ENCODE results near the gene RNF150.
"Not testable (repeated sequence)": the region's sequence is repeated elsewhere in the genome, so short reads cannot be mapped to it uniquely, and the experiment has no call there.

RNF150 gene

DNA sequence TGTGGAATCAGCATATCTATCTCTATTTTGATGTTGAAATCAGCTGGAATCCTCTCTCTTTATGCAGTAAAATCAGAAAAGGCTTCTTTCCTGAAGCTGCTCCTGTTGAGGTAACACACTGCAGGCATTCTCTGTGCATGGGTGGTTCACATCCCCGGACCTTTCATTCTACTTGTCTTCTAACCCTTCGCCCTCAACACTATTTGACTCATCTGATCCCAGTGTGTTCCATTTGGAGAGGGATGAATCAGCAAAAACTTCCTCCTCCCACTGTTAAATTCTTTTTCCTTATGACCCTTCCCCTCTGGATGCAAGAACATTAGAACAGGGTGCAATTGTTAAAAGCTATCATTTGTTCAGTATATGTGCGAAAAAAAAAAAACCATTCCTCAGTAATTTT is 67.4 kb downstream of the RNF150 start:
- no peak overlapping the region for H3K4me3 ChIP-seq (ENCODE audit: control insufficient read depth, low read depth, low read length)
- DNase-seq (ENCODE audit: low read depth), result peak; percentile 61
- TF ChIP-seq, protein P1, sequence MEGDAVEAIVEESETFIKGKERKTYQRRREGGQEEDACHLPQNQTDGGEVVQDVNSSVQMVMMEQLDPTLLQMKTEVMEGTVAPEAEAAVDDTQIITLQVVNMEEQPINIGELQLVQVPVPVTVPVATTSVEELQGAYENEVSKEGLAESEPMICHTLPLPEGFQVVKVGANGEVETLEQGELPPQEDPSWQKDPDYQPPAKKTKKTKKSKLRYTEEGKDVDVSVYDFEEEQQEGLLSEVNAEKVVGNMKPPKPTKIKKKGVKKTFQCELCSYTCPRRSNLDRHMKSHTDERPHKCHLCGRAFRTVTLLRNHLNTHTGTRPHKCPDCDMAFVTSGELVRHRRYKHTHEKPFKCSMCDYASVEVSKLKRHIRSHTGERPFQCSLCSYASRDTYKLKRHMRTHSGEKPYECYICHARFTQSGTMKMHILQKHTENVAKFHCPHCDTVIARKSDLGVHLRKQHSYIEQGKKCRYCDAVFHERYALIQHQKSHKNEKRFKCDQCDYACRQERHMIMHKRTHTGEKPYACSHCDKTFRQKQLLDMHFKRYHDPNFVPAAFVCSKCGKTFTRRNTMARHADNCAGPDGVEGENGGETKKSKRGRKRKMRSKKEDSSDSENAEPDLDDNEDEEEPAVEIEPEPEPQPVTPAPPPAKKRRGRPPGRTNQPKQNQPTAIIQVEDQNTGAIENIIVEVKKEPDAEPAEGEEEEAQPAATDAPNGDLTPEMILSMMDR (conservative IDR thresholded peaks at IDR 0.05; ENCODE audit: control insufficient read depth, insufficient read depth, low read depth, low read length), result no peak

DNA sequence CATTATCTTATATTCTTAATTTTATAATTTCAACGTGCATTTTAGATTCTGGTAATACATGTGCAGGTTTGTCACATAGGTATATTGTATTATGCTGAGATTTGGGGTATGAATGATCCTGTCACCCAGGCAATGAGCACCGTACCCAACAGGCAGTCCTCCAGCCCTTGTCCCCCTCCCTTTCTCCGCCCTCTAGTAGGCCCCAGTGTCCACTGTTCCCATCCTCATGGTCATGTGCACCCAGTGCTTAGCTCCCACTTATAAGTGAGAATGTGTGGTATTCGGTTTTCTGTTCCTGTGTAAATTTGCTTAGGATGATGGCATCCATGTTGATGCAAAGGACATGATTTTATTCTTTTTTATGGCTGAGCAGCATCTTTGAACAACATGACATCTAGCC is 70.6 kb downstream of the RNF150 start:
- TF ChIP-seq, protein P1 (conservative IDR thresholded peaks at IDR 0.05; ENCODE audit: control insufficient read depth, insufficient read depth, low read depth, low read length), result no peak
- no peak for DNase-seq (ENCODE audit: low read depth)
- no peak overlapping the region for H3K4me3 ChIP-seq (ENCODE audit: control insufficient read depth, low read depth, low read length)

DNA sequence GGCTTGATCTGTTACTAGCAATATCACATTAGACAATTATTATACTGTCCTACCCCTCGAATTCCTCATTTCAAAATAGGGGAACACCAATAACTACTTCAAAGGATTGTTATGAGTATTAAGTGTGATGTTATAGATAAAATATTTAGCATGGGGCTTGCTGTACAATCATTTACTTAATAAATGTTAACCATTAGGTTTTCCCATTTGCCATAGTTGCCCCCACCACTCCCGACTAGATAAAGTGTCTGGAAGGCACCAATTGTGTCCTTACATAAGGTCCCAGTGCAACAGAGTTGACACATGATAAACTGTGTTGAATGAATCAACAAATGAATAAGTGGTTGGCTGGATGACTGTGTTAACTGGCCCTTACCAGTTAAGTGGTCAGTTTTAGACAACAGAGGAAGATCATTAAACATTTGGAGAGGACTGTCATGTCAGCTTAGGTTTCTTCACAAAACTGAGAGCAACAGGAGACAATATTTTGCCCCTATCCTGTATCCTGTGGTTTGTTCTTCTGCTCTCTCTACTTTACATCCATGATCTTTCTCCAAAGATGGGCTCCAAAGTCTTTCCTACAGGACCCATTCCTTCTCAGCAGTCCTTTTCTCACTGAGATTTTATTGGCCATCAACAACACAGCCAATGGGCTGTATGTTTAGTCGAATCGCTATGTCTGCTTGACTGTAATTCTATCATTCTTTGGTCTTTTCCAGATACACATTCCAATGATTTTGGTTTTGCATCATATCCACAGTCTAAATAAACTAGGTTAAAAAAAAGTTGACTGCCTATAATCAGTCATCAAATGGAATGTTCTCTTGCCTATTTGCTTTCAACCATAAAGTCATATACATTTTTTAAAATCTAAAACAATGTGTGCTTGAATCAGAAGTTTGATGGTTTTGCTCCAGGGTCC is 74.4 kb downstream of the RNF150 start:
- no peak overlapping the region for H3K4me3 ChIP-seq (ENCODE audit: control insufficient read depth, low read depth, low read length)
- DNase-seq (ENCODE audit: low read depth), result peak; percentile 43
- TF ChIP-seq, protein P1 (conservative IDR thresholded peaks at IDR 0.05; ENCODE audit: control insufficient read depth, insufficient read depth, low read depth, low read length), result no peak

DNA sequence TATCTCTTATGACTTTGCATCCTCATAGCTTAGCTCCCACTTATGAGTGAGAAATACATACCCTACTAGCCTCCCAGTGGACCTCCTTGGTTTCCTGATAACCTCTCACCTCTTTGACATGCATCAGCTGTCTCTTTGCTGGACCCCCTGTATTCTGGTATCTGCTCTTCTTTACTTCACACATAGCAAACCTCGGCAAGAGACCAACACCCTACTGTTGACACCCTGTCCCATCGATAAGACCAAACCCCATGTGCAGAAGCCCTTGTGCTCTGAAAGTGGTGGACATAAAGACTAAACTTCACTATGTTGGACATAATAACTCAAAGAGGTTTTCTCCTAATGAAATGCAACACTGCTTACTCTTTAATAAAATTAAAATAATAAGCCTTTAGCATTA is 75.7 kb downstream of the RNF150 start:
- no peak for DNase-seq (ENCODE audit: low read depth)
- no peak overlapping the region for H3K4me3 ChIP-seq (ENCODE audit: control insufficient read depth, low read depth, low read length)
- TF ChIP-seq, protein P1 (conservative IDR thresholded peaks at IDR 0.05; ENCODE audit: control insufficient read depth, insufficient read depth, low read depth, low read length), result no peak

DNA sequence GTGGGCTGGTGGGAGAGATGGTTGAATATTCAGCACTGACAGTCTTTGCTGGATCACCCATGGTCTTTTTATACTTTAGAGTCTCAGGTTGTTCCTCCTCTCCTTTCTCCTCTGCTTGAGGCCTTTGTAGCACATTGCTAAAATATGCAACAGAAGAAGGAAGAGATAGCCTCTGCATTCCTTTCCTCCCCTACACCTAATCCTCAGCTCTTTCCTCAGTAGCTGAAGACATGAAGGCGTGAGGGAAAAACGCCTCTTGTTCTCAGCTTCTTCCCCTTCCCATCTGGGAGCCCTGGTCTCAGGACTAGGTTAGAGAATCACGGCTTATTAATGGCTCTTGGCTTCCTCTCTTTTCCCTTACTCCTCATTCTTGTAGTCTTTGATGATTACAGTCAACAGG is 76.8 kb downstream of the RNF150 start:
- no peak for DNase-seq (ENCODE audit: low read depth)
- TF ChIP-seq, protein P1 (conservative IDR thresholded peaks at IDR 0.05; ENCODE audit: control insufficient read depth, insufficient read depth, low read depth, low read length), result no peak
- H3K4me3 ChIP-seq (ENCODE audit: control insufficient read depth, low read depth, low read length), result no peak overlapping the region

DNA sequence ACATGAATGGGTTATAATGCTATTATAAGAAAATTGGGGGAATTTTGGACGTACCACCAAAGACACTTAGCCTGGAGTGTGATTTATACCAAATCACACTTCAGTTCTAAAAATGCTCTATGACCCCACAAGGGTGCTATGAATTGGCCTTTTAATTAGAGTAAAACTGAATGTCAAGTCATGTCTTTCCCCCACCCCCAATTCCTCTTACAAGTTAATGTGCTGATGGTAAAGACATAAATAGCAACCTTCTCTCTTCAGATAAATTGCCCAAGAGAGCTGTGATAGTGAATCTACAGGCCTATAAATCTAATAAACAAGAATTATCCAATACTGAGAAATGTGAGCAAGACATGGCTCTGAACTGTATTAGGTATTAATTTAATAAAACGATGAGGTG is 78.8 kb downstream of the RNF150 start:
- TF ChIP-seq, protein P1 (conservative IDR thresholded peaks at IDR 0.05; ENCODE audit: control insufficient read depth, insufficient read depth, low read depth, low read length), result no peak
- no peak for DNase-seq (ENCODE audit: low read depth)
- no peak overlapping the region for H3K4me3 ChIP-seq (ENCODE audit: control insufficient read depth, low read depth, low read length)

DNA sequence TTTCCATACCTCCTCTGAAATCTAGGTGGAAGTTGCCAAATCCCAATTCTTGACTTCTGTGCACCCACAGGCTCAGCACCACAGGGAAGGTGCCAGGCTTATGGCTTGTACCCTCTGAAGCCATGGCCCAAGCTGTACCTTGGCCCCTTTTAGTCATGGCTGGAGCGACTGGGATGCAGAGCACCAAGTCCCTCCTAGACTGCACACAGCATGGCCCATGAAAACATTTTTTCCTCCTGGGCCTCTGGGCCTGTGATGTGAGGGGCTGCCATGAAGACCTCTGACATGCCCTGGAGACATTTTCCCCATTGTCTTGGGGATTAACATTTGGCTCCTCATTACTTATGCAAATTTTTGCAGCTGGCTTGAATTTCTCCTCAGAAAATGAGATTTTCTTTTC is 82.3 kb downstream of the RNF150 start:
- not testable (repeated sequence) for DNase-seq (ENCODE audit: low read depth)

More for the DNA sequence above, 82.3 kb downstream of the RNF150 start:
- not testable (repeated sequence) for H3K4me3 ChIP-seq (ENCODE audit: control insufficient read depth, low read depth, low read length)
